SK-MEL-5 (cell line): ENCODE data around the gene GDF7. TPM values are rescaled to one million over a fixed set of nuclear protein-coding genes. Genes with fewer than 3 reads are reported as not detected.

Experiments used
- DNase-seq: peaks from one replicate; pipeline ENCODE4 v3.0.0-alpha.2; 2016; ENCODE audit warnings: low read depth, low spot score
- in situ Hi-C: cut with HindIII; loops from 2 replicates; pipeline ENCODE4 v1.10.0; 2016; ENCODE audit warnings: low sequenced_read_pairs, high pct_unique_total_duplicates, low pct_unique_long_range_greater_than_20kb
- total RNA-seq: library from RNA; depleted of rRNA; stranded (reverse); fragments of >200 nt; shearing (Covaris generic); gene quantifications from 2 replicates; pipeline ENCODE4 v1.2.3, GENCODE V29; 2014

GDF7 gene
- total RNA-seq, 1 experiment from 2014 or later: 0.71 TPM

GRCh38 chr2:20638646-20639430, 28.1 kb upstream of the GDF7 start:
- in situ Hi-C loops: loop anchor here (10.0 kb wide), 1 partner anchor 194 kb away; the partner anchor contains the start of gene RHOB

GRCh38 chr2:20640411-20641122, 26.4 kb upstream of the GDF7 start:
- no peak for DNase-seq
- in situ Hi-C loops: no loop called here

More at GRCh38 chr2:20638646-20639430, 28.1 kb upstream of the GDF7 start:
- DNase-seq: no peak

GRCh38 chr2:20641123-20641985, 25.6 kb upstream of the GDF7 start:
- in situ Hi-C loops: no loop called here
- DNase-seq: no peak

- in situ Hi-C loops: no loop called here
- DNase-seq: peak; percentile 70
Measured at GRCh38 chr2:20642055-20642971, 24.6 kb upstream of the GDF7 start.

GRCh38 chr2:20643060-20643459, 23.9 kb upstream of the GDF7 start:
- in situ Hi-C loops: no loop called here
- DNase-seq: no peak

- no peak for DNase-seq
- in situ Hi-C loops: no loop called here
Measured at GRCh38 chr2:20643826-20644225, 23.1 kb upstream of the GDF7 start.

- no peak for DNase-seq
- in situ Hi-C loops: no loop called here
Measured at GRCh38 chr2:20645301-20645701, 21.6 kb upstream of the GDF7 start.

GRCh38 chr2:20645761-20646160, 21.2 kb upstream of the GDF7 start:
- in situ Hi-C loops: no loop called here
- no peak for DNase-seq

- no peak for DNase-seq
- in situ Hi-C loops: no loop called here
Measured at GRCh38 chr2:20646446-20646845, 20.5 kb upstream of the GDF7 start.

GRCh38 chr2:20647211-20647610, 19.7 kb upstream of the GDF7 start:
- in situ Hi-C loops: no loop called here
- no peak for DNase-seq

GRCh38 chr2:20647738-20648137, 19.2 kb upstream of the GDF7 start:
- no peak for DNase-seq
- in situ Hi-C loops: no loop called here

- no peak for DNase-seq
- in situ Hi-C loops: no loop called here
Measured at GRCh38 chr2:20648206-20648605, 18.7 kb upstream of the GDF7 start.

- no peak for DNase-seq
- in situ Hi-C loops: no loop called here
Measured at GRCh38 chr2:20648831-20649230, 18.1 kb upstream of the GDF7 start.

- in situ Hi-C loops: no loop called here
- DNase-seq: no peak
Measured at GRCh38 chr2:20649576-20649975, 17.4 kb upstream of the GDF7 start.

- in situ Hi-C loops: no loop called here
- no peak for DNase-seq
Measured at GRCh38 chr2:20649976-20650375, 17.0 kb upstream of the GDF7 start.

GRCh38 chr2:20650393-20650876, 16.5 kb upstream of the GDF7 start:
- in situ Hi-C loops: no loop called here
- peak; percentile 43 for DNase-seq
